ENCODE results near the gene LGALS4.

Gene LGALS4

DNA sequence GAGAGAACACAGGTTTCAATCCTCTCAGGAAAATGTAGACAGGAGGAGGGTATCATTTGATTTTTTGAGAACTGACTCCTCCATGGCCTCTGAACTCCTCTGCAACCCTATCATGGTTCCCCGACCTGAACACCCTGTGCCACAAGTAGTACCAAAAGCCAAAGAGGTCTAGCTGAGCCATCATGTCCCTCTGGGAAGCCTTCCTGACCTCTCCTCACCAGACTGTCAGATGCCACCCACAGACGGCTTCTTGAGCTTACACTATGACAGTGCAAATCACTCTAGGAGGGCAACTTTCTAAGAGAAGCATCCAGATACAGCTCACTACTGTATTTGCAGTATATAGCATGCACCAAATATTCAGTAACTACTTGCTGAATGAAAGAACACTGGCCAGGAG lies 33.4 kb upstream of the LGALS4 start:
- DNase-seq (ENCODE audit: low read depth) = no peak
- no peak for TF ChIP-seq CTCF (IDR thresholded peaks at IDR 0.05; ENCODE audit: low read depth, low read length, missing control alignments)
- H3K4me3 ChIP-seq (ENCODE audit: low read depth, low read length) = no peak overlapping the region

GRCh38 chr19:38845374-38846024 lies 32.8 kb upstream of the LGALS4 start:
- no peak for DNase-seq (ENCODE audit: low read depth)
- no peak for TF ChIP-seq CTCF (IDR thresholded peaks at IDR 0.05; ENCODE audit: low read depth, low read length, missing control alignments)
- H3K4me3 ChIP-seq (ENCODE audit: low read depth, low read length) = no peak overlapping the region

GRCh38 chr19:38844093-38844686 lies 31.4 kb upstream of the LGALS4 start:
- no peak overlapping the region for H3K4me3 ChIP-seq (ENCODE audit: low read depth, low read length)
- no peak for TF ChIP-seq CTCF (IDR thresholded peaks at IDR 0.05; ENCODE audit: low read depth, low read length, missing control alignments)
- no peak for DNase-seq (ENCODE audit: low read depth)

DNA sequence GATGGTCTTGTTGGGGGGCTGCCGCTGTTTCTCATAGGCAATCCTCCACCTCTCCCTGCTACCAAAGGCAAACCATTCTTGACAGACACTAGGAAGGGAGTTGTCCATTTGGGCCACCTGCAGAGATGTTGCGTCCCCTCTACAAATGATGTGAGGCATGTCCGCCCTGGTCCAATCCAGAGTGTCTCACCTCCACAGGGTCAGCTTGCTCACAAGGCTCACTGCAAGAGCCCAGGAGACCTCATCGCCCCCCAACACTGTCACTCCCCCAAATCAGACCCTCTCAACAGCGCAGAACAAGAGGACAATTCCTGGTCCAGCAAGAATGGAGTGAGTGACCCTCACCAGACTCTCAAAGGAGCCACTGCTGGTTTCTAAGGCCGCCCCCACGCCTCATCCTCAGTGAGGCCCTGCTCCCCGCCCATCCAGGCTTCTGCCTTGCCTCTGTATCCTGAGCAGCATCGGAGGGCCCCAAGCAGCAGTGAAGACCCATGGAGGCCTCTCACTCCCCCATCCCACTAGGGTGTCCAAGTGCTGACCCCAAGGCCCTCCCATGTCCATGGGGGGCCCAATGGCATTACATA lies 30.5 kb upstream of the LGALS4 start:
- no peak overlapping the region for H3K4me3 ChIP-seq (ENCODE audit: low read depth, low read length)

DNA sequence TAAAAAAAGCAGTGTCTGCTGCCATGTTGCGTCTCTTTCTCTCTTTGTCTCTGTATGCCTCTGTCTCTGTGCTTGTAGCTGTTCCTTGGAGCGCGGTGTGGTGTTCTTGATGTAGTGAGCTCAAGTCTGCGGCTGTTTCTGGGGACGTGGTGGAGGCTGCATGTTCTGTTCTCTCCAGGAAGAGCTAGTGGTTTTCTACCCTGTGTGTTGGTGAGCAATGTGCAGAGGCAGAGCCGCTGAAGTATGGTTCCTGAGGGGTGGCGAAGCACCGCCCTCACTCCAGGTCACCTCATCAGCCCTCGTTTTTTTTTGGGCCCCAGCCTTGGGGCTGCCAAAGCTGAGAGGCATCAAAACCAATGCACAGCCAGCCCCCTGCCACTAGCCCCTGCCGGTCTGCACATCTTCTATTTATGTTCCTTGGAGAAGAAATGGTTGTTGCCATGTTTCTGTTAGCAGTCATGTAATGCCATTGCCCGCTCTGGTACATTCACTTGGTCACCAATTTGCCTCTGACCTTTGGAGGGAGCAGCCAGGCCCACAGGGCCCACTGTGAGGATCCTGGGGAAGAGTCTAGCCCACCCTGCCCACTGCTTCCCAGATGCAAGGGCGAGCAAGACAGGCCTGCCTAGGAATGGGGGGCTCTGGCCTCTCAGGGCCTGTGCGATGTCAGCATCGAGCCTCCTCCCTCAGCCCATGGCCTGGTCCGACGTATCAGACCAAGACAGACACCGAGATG lies 29.9 kb upstream of the LGALS4 start:
- no peak overlapping the region for H3K4me3 ChIP-seq (ENCODE audit: low read depth, low read length)
- no peak for TF ChIP-seq CTCF (IDR thresholded peaks at IDR 0.05; ENCODE audit: low read depth, low read length, missing control alignments)
- DNase-seq (ENCODE audit: low read depth) = no peak

More for the DNA sequence above, 30.5 kb upstream of the LGALS4 start:
- no peak for DNase-seq (ENCODE audit: low read depth)
- TF ChIP-seq CTCF (IDR thresholded peaks at IDR 0.05; ENCODE audit: low read depth, low read length, missing control alignments) = no peak

- TF ChIP-seq CTCF (IDR thresholded peaks at IDR 0.05; ENCODE audit: low read depth, low read length, missing control alignments) = no peak
- DNase-seq (ENCODE audit: low read depth) = no peak
- H3K4me3 ChIP-seq (ENCODE audit: low read depth, low read length) = no peak overlapping the region
These were observed 29.2 kb upstream of the LGALS4 start for GRCh38 chr19:38841787-38842438.

Measured in GM12864 (cell line).